ENCODE data around the gene SAFB. TPM values are rescaled to one million over a fixed set of nuclear protein-coding genes. Genes with fewer than 3 reads are reported as not detected.
"Not testable (repeated sequence)": the region's sequence is repeated elsewhere in the genome, so short reads cannot be mapped to it uniquely, and the experiment has no call there.

The SAFB gene
- total RNA-seq, 1 donor from 2014 or later: 65.1 TPM

- TF ChIP-seq CTCF (IDR thresholded peaks at IDR 0.05; ENCODE audit: insufficient read depth, low read depth, low read length): no peak
- no peak for TF ChIP-seq EZH2 (IDR thresholded peaks at IDR 0.05; ENCODE audit: insufficient read depth, low read length)
- Histone ChIP-seq H3K27ac (ENCODE audit: low read depth, low read length) (no peak overlapping the region), H3K4me3 (ENCODE audit: insufficient read depth, low read depth, low read length) (no peak overlapping the region), H3K9ac (ENCODE audit: low read length) (no peak overlapping the region), H3K4me2 (ENCODE audit: low read length) (no peak overlapping the region), H3K36me3 (ENCODE audit: insufficient read depth, low read length) (peaks cover 18% of the 10 kb centered on the region), H3K9me3 (ENCODE audit: insufficient read depth, low read depth, low read length) (no peaks in the 10 kb centered on the region), H3K4me1 (ENCODE audit: insufficient read depth, low read length) (no peaks in the 10 kb centered on the region), H2AFZ (ENCODE audit: low read depth, low read length) (no peak overlapping the region), H3K79me2 (ENCODE audit: insufficient read depth, low read length) (peaks cover 20% of the 10 kb centered on the region), H3K27me3 (ENCODE audit: insufficient read depth, low read length) (no peaks in the 10 kb centered on the region), H4K20me1 (ENCODE audit: insufficient read depth, low read length) (peaks cover 49% of the 10 kb centered on the region)
- Mint-ChIP-seq H3K36me3 (ENCODE audit: low read depth, unreplicated experiment) (peaks cover 15% of the 10 kb centered on the region), H3K4me3 (ENCODE audit: unreplicated experiment) (no peak overlapping the region), H3K27me3 (ENCODE audit: low read depth, unreplicated experiment) (no peaks in the 10 kb centered on the region), H3K4me1 (ENCODE audit: low read depth, unreplicated experiment) (peaks cover 3% of the 10 kb centered on the region), H3K9me3 (ENCODE audit: unreplicated experiment) (no peaks in the 10 kb centered on the region), H3K27ac (ENCODE audit: unreplicated experiment) (peak overlapping the region; percentile 12)
- FAIRE-seq (no peak), DNase-seq (ENCODE audit: low read depth) (no peak)
Observed at GRCh38 chr19:5700455-5701092, 77.7 kb downstream of the SAFB start.

GRCh38 chr19:5702053-5702410 is 79.1 kb downstream of the SAFB start:
- Histone ChIP-seq H4K20me1 (ENCODE audit: insufficient read depth, low read length) (peaks cover 35% of the 10 kb centered on the region), H3K36me3 (ENCODE audit: insufficient read depth, low read length) (peaks cover 21% of the 10 kb centered on the region)
- peaks cover 17% of the 10 kb centered on the region for H3K36me3 Mint-ChIP-seq (ENCODE audit: low read depth, unreplicated experiment)
- FAIRE-seq; H3K4me2 ChIP-seq (ENCODE audit: low read length); H3K27me3 ChIP-seq (ENCODE audit: insufficient read depth, low read length); H3K9me3 ChIP-seq (ENCODE audit: insufficient read depth, low read depth, low read length); H3K4me1 ChIP-seq (ENCODE audit: insufficient read depth, low read length); H3K4me3 ChIP-seq (ENCODE audit: insufficient read depth, low read depth, low read length); H3K4me3 Mint-ChIP-seq (ENCODE audit: unreplicated experiment); H3K4me1 Mint-ChIP-seq (ENCODE audit: low read depth, unreplicated experiment); H2AFZ ChIP-seq (ENCODE audit: low read depth, low read length); DNase-seq (ENCODE audit: low read depth); H3K9ac ChIP-seq (ENCODE audit: low read length); H3K27ac ChIP-seq (ENCODE audit: low read depth, low read length); H3K27me3 Mint-ChIP-seq (ENCODE audit: low read depth, unreplicated experiment); H3K79me2 ChIP-seq (ENCODE audit: insufficient read depth, low read length); H3K27ac Mint-ChIP-seq (ENCODE audit: unreplicated experiment); H3K9me3 Mint-ChIP-seq (ENCODE audit: unreplicated experiment): not testable (repeated sequence)

GRCh38 chr19:5703819-5704818 is 81.2 kb downstream of the SAFB start:
- H3K4me2 ChIP-seq (ENCODE audit: low read length): no peak overlapping the region
- no peak overlapping the region for H2AFZ ChIP-seq (ENCODE audit: low read depth, low read length)
- peaks cover 17% of the 10 kb centered on the region for H4K20me1 ChIP-seq (ENCODE audit: insufficient read depth, low read length)
- no peaks in the 10 kb centered on the region for H3K4me1 Mint-ChIP-seq (ENCODE audit: low read depth, unreplicated experiment)
- peak overlapping the region; percentile 41 for H3K27ac Mint-ChIP-seq (ENCODE audit: unreplicated experiment)
- no peak overlapping the region for H3K27ac ChIP-seq (ENCODE audit: low read depth, low read length)
- no peaks in the 10 kb centered on the region for H3K27me3 Mint-ChIP-seq (ENCODE audit: low read depth, unreplicated experiment)
- no peak for FAIRE-seq
- no peak overlapping the region for H3K9ac ChIP-seq (ENCODE audit: low read length)
- peaks cover 15% of the 10 kb centered on the region for H3K36me3 Mint-ChIP-seq (ENCODE audit: low read depth, unreplicated experiment)
- H3K79me2 ChIP-seq (ENCODE audit: insufficient read depth, low read length): peaks cover 4% of the 10 kb centered on the region
- H3K4me3 ChIP-seq (ENCODE audit: insufficient read depth, low read depth, low read length): no peak overlapping the region
- H3K9me3 ChIP-seq (ENCODE audit: insufficient read depth, low read depth, low read length): no peaks in the 10 kb centered on the region
- H3K4me1 ChIP-seq (ENCODE audit: insufficient read depth, low read length): no peaks in the 10 kb centered on the region
- no peak overlapping the region for H3K4me3 Mint-ChIP-seq (ENCODE audit: unreplicated experiment)
- TF ChIP-seq EZH2 (IDR thresholded peaks at IDR 0.05; ENCODE audit: insufficient read depth, low read length) (no peak), CTCF (IDR thresholded peaks at IDR 0.05; ENCODE audit: insufficient read depth, low read depth, low read length) (no peak)
- H3K27me3 ChIP-seq (ENCODE audit: insufficient read depth, low read length): no peaks in the 10 kb centered on the region
- no peak for DNase-seq (ENCODE audit: low read depth)
- H3K9me3 Mint-ChIP-seq (ENCODE audit: unreplicated experiment): no peaks in the 10 kb centered on the region
- H3K36me3 ChIP-seq (ENCODE audit: insufficient read depth, low read length): peaks cover 24% of the 10 kb centered on the region

All from astrocyte (in vitro differentiated cells and primary cell).